WTC11 (cell line): ENCODE data around the gene DGKH. TPM values are rescaled to one million over a fixed set of nuclear protein-coding genes. Genes with fewer than 3 reads are reported as not detected.
"Not testable (repeated sequence)": the region's sequence is repeated elsewhere in the genome, so short reads cannot be mapped to it uniquely, and the experiment has no call there.

Experiments
- ATAC-seq: fragments of 200-7000 bp; cut with Tn5 transposase; 2 replicates; pipeline ENCODE4 v1.10.0; 2021; ENCODE audit warnings: mild to moderate bottlenecking, moderate library complexity
- CTCF ChIA-PET: fragments of 300-600 bp; sonication (Branson Sonifier 250); formaldehyde crosslinking; loops from one replicate; lab custom pipeline; 2021; ENCODE audit warnings: antibody characterized with exemption; lab: Charles Lee
- POLR2A ChIA-PET: fragments of 350-600 bp; sonication (Branson Sonifier 250); formaldehyde crosslinking; loops from one replicate; lab custom pipeline; 2021; ENCODE audit warnings: antibody characterized with exemption; lab: Charles Lee
- DNase-seq: peaks from one replicate; pipeline ENCODE4 v3.0.0; 2021; ENCODE audit warnings: low spot score
- H3K27ac Mint-ChIP-seq: 2 replicates; pipeline ENCODE4 v1.8.0; 2021; ENCODE audit warnings: mixed read lengths
- H3K27me3 Mint-ChIP-seq: 2 replicates; pipeline ENCODE4 v1.8.0; 2021; ENCODE audit warnings: low read depth, mild to moderate bottlenecking, moderate library complexity, mixed read lengths
- H3K36me3 Mint-ChIP-seq: 2 replicates; pipeline ENCODE4 v1.8.0; 2021; ENCODE audit warnings: mixed read lengths
- H3K4me1 Mint-ChIP-seq: 2 replicates; pipeline ENCODE4 v1.8.0; 2022; ENCODE audit warnings: mixed read lengths
- H3K4me3 Mint-ChIP-seq: 2 replicates; pipeline ENCODE4 v1.8.0; 2021; ENCODE audit warnings: mild to moderate bottlenecking, moderate library complexity, mixed read lengths
- H3K9me3 Mint-ChIP-seq: 2 replicates; pipeline ENCODE4 v1.8.0; 2021; ENCODE audit warnings: mixed read lengths
- AFF4 ChIP-seq: sonication (generic); formaldehyde crosslinking; IDR thresholded peaks from 2 replicates; pipeline ENCODE4 v1.8.1; 2023; ENCODE audit warnings: mild to moderate bottlenecking, missing genetic modification reagents, borderline replicate concordance
- ATF3 ChIP-seq: sonication (generic); formaldehyde crosslinking; conservative IDR thresholded peaks from 2 replicates; pipeline ENCODE4 v1.8.1; 2022; ENCODE audit warnings: mild to moderate bottlenecking, missing genetic modification reagents
- FOXJ3 ChIP-seq: sonication (generic); formaldehyde crosslinking; IDR thresholded peaks from 2 replicates; pipeline ENCODE4 v1.9.0; 2021; ENCODE audit warnings: missing genetic modification reagents, mild to moderate bottlenecking, borderline replicate concordance
- FOXP1 ChIP-seq: sonication (generic); formaldehyde crosslinking; IDR thresholded peaks from 2 replicates; pipeline ENCODE4 v1.8.0; 2022; ENCODE audit warnings: missing genetic modification reagents, mild to moderate bottlenecking, moderate library complexity, borderline replicate concordance
- FOXP4 ChIP-seq: sonication (generic); formaldehyde crosslinking; IDR thresholded peaks from 2 replicates; pipeline ENCODE4 v1.8.0; 2022; ENCODE audit warnings: mild to moderate bottlenecking, missing genetic modification reagents
- HMGA2 ChIP-seq: fragments of 250-450 bp; sonication (Bioruptor Pico); IDR thresholded peaks from 2 replicates; pipeline ENCODE4 v1.4.0; 2021; ENCODE audit warnings: mild to moderate bottlenecking, moderate library complexity
- JAZF1 ChIP-seq: fragments of 250-450 bp; sonication (Bioruptor Pico); IDR thresholded peaks from 2 replicates; pipeline ENCODE4 v1.9.0; 2021; ENCODE audit warnings: moderate library complexity, mild to moderate bottlenecking, inconsistent platforms
- JUN ChIP-seq: sonication (generic); formaldehyde crosslinking; IDR thresholded peaks from 2 replicates; pipeline ENCODE4 v1.8.0; 2023; ENCODE audit warnings: mild to moderate bottlenecking, missing genetic modification reagents
- NR3C1 ChIP-seq: sonication (generic); formaldehyde crosslinking; conservative IDR thresholded peaks from 2 replicates; pipeline ENCODE4 v1.8.1; 2023; ENCODE audit warnings: low read depth, mild to moderate bottlenecking, missing genetic modification reagents
- OVOL2 ChIP-seq: fragments of 250-450 bp; sonication (Bioruptor Pico); IDR thresholded peaks from 2 replicates; pipeline ENCODE4 v1.9.0; 2021; ENCODE audit warnings: mild to moderate bottlenecking, borderline replicate concordance
- SMAD4 ChIP-seq: sonication (generic); formaldehyde crosslinking; IDR thresholded peaks from 2 replicates; pipeline ENCODE4 v1.8.0; 2022; ENCODE audit warnings: mild to moderate bottlenecking, missing genetic modification reagents
- TCF7 ChIP-seq: sonication (generic); formaldehyde crosslinking; IDR thresholded peaks from 2 replicates; pipeline ENCODE4 v1.8.0; 2022; ENCODE audit warnings: mild to moderate bottlenecking, low read depth, missing genetic modification reagents, moderate library complexity
- TEAD1 ChIP-seq: sonication (generic); formaldehyde crosslinking; IDR thresholded peaks from 2 replicates; pipeline ENCODE4 v1.8.0; 2022; ENCODE audit warnings: mild to moderate bottlenecking, missing genetic modification reagents
- TEAD4 ChIP-seq: sonication (generic); formaldehyde crosslinking; IDR thresholded peaks from 2 replicates; pipeline ENCODE4 v1.8.0; 2022; ENCODE audit warnings: mild to moderate bottlenecking, missing genetic modification reagents
- ZBTB21 ChIP-seq: sonication (generic); formaldehyde crosslinking; IDR thresholded peaks from 2 replicates; pipeline ENCODE4 v1.8.1; 2023; ENCODE audit warnings: mild to moderate bottlenecking, missing genetic modification reagents, borderline replicate concordance
- ZNF121 ChIP-seq: sonication (generic); formaldehyde crosslinking; IDR thresholded peaks from 2 replicates; pipeline ENCODE4 v1.8.0; 2023; ENCODE audit warnings: missing genetic modification reagents
- ZNF317 ChIP-seq: sonication (generic); formaldehyde crosslinking; IDR thresholded peaks from 2 replicates; pipeline ENCODE4 v1.8.1; 2023; ENCODE audit warnings: low read depth, mild to moderate bottlenecking, moderate library complexity, missing genetic modification reagents, borderline replicate concordance
- ZSCAN18 ChIP-seq: fragments of 250-450 bp; sonication (Bioruptor Pico); IDR thresholded peaks from 2 replicates; pipeline ENCODE4 v2.1.2; 2022; ENCODE audit warnings: mild to moderate bottlenecking, moderate library complexity
- total RNA-seq: library from RNA; stranded (reverse); gene quantifications from 3 replicates; pipeline ENCODE4 v1.2.3, GENCODE V29; 2021
- TF ChIP-seq, protein P1 (sequence below): sonication (generic); formaldehyde crosslinking; IDR thresholded peaks from 2 replicates; pipeline ENCODE4 v1.8.0; 2022; ENCODE audit warnings: mild to moderate bottlenecking, missing genetic modification reagents
- TF ChIP-seq, protein P2 (sequence below): sonication (generic); formaldehyde crosslinking; IDR thresholded peaks from 2 replicates; pipeline ENCODE4 v1.8.0; 2023; ENCODE audit warnings: missing genetic modification reagents
- TF ChIP-seq, protein P3 (sequence below): sonication (generic); formaldehyde crosslinking; IDR thresholded peaks from 2 replicates; pipeline ENCODE4 v1.8.1; 2022; ENCODE audit warnings: mild to moderate bottlenecking, missing genetic modification reagents, moderate library complexity, borderline replicate concordance
- TF ChIP-seq, protein P4 (sequence below): fragments of 250-450 bp; sonication (Bioruptor Pico); IDR thresholded peaks from 2 replicates; pipeline ENCODE4 v1.9.0; 2021; ENCODE audit warnings: mild to moderate bottlenecking

Gene DGKH
- total RNA-seq, 1 experiment from 2014 or later, result 7.6 TPM

GRCh38 chr13:42066542-42066941, 18.1 kb downstream of the DGKH start (continued):
- TF ChIP-seq, protein P1, sequence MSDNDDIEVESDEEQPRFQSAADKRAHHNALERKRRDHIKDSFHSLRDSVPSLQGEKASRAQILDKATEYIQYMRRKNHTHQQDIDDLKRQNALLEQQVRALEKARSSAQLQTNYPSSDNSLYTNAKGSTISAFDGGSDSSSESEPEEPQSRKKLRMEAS (CRISPR knock-in tag), result no peak
- TF ChIP-seq FOXP4, result no peak
- no peak for TF ChIP-seq SMAD4 (CRISPR knock-in tag)
- TF ChIP-seq TEAD4 (CRISPR knock-in tag), result no peak
- TF ChIP-seq ZNF317 (CRISPR knock-in tag), result no peak

- Mint-ChIP-seq H3K27me3 (no peaks in the 10 kb centered on the region), H3K4me1 (peaks cover 6% of the 10 kb centered on the region), H3K9me3 (peaks cover 3% of the 10 kb centered on the region; the same call in 1 of the 2 replicates), H3K36me3 (peaks cover 10% of the 10 kb centered on the region), H3K27ac (no peak overlapping the region), H3K4me3 (no peak overlapping the region)
- TF ChIP-seq TEAD4 (CRISPR knock-in tag) (no peak), ZNF317 (CRISPR knock-in tag) (no peak), ZNF121 (CRISPR knock-in tag) (no peak), AFF4 (CRISPR knock-in tag) (no peak), FOXP1 (CRISPR knock-in tag) (no peak), JUN (CRISPR knock-in tag) (no peak), ZSCAN18 (CRISPR knock-in tag) (no peak), OVOL2 (no peak), TCF7 (CRISPR knock-in tag) (no peak), HMGA2 (CRISPR knock-in tag) (no peak), TEAD1 (no peak), JAZF1 (CRISPR knock-in tag) (no peak), ATF3 (CRISPR knock-in tag) (no peak), ZBTB21 (CRISPR knock-in tag) (no peak), FOXJ3 (no peak), NR3C1 (CRISPR knock-in tag) (no peak)
- TF ChIP-seq, protein P2, sequence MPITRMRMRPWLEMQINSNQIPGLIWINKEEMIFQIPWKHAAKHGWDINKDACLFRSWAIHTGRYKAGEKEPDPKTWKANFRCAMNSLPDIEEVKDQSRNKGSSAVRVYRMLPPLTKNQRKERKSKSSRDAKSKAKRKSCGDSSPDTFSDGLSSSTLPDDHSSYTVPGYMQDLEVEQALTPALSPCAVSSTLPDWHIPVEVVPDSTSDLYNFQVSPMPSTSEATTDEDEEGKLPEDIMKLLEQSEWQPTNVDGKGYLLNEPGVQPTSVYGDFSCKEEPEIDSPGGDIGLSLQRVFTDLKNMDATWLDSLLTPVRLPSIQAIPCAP (CRISPR knock-in tag), result no peak
- TF ChIP-seq, protein P3, sequence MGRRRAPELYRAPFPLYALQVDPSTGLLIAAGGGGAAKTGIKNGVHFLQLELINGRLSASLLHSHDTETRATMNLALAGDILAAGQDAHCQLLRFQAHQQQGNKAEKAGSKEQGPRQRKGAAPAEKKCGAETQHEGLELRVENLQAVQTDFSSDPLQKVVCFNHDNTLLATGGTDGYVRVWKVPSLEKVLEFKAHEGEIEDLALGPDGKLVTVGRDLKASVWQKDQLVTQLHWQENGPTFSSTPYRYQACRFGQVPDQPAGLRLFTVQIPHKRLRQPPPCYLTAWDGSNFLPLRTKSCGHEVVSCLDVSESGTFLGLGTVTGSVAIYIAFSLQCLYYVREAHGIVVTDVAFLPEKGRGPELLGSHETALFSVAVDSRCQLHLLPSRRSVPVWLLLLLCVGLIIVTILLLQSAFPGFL, result no peak
- TF ChIP-seq, protein P4, sequence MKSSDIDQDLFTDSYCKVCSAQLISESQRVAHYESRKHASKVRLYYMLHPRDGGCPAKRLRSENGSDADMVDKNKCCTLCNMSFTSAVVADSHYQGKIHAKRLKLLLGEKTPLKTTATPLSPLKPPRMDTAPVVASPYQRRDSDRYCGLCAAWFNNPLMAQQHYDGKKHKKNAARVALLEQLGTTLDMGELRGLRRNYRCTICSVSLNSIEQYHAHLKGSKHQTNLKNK (CRISPR knock-in tag), result no peak
- TF ChIP-seq, protein P1 (CRISPR knock-in tag), result no peak
- ATAC-seq (no peak), DNase-seq (no peak)
- ChIA-PET CTCF (no interaction called here), POLR2A (no interaction called here)
Measured at GRCh38 chr13:42068886-42069285, 20.4 kb downstream of the DGKH start.

- POLR2A ChIA-PET, ATAC-seq, DNase-seq, H3K9me3 Mint-ChIP-seq, H3K4me3 Mint-ChIP-seq, H3K36me3 Mint-ChIP-seq, H3K4me1 Mint-ChIP-seq, H3K27me3 Mint-ChIP-seq, H3K27ac Mint-ChIP-seq: not testable (repeated sequence)
- CTCF ChIA-PET, result interaction anchor here (0.6 to 1.8 kb wide), 9 partner anchors 9 to 403 kb away, joined by 3 to 7 read pairs (median 4); partner anchors contain the start of gene DGKH
Measured at GRCh38 chr13:42070599-42070998, 22.2 kb downstream of the DGKH start.
